Keratinocyte (primary cell): ENCODE data around the gene KIF5B.

Experiments
- CTCF ChIP-seq, 3 experiments: IDR thresholded peaks in 1 of 3; conservative IDR thresholded peaks in 1 of 3; optimal IDR thresholded peaks in 1 of 3; 2 replicates in 2 of 3; 3 replicates in 1 of 3; pipeline versions ENCODE3 to v1.5.1; 2011; ENCODE audit warnings: low read length in 3 of 3, mild to moderate bottlenecking in 3 of 3, moderate library complexity in 2 of 3, control low read depth in 1 of 3, inconsistent platforms in 1 of 3; ENCODE audit not compliant: insufficient read depth in 2 of 3; ENCODE audit errors: extremely low read depth in 1 of 3
- EZH2 ChIP-seq: IDR thresholded peaks from one replicate; pipeline ENCODE4 v1.6.1; 2012; ENCODE audit warnings: inconsistent platforms, mild to moderate bottlenecking, low read length, moderate library complexity

- TF ChIP-seq CTCF (optimal IDR thresholded peaks at IDR 0.05 in 1 of 3, IDR thresholded peaks at IDR 0.05 in 1 of 3, conservative IDR thresholded peaks at IDR 0.05 in 1 of 3; ENCODE audit: extremely low read depth in 1 of 3, insufficient read depth in 2 of 3, low read length in 3 of 3) = no peak
- no peak for TF ChIP-seq EZH2
These were observed at the start of gene KIF5B for GRCh38 chr10:32056136-32057035.
